GM12878 (cell line): Measurements from ENCODE around the gene PTBP3. TPM values are rescaled to one million over a fixed set of nuclear protein-coding genes. Genes with fewer than 3 reads are reported as not detected.

Source experiments
- ATF3 ChIP-seq: IDR thresholded peaks from 2 replicates; pipeline ENCODE4 v1.6.1; 2011; ENCODE audit warnings: low read depth, mild to moderate bottlenecking, low read length, moderate library complexity, borderline replicate concordance; ENCODE audit errors: extremely low read depth
- CHD2 ChIP-seq: IDR thresholded peaks from 2 replicates; pipeline ENCODE4 v1.6.1; 2011; ENCODE audit warnings: low read depth, low read length, improper control_type of control experiment, borderline replicate concordance
- CTCF ChIP-seq, 3 experiments: IDR thresholded peaks in 2 of 3; conservative IDR thresholded peaks in 1 of 3; 2 replicates each; pipeline ENCODE4 v1.5.1; 2011; ENCODE audit warnings: low read depth in 3 of 3, low read length in 3 of 3, mild to moderate bottlenecking in 3 of 3, control low read depth in 2 of 3, moderate library complexity in 2 of 3, inconsistent platforms in 1 of 3, mixed read lengths in 1 of 3; ENCODE audit not compliant: control insufficient read depth in 2 of 3, insufficient read depth in 1 of 3; ENCODE audit errors: extremely low read depth in 1 of 3
- DPF2 ChIP-seq: fragments of 450-650 bp; IDR thresholded peaks from 2 replicates; pipeline ENCODE4 v1.6.1; 2017; ENCODE audit warnings: mild to moderate bottlenecking
- FOXK2 ChIP-seq: fragments of 450-650 bp; IDR thresholded peaks from 2 replicates; pipeline ENCODE4 v1.6.1; 2017; ENCODE audit warnings: mild to moderate bottlenecking, moderate library complexity
- HSF1 ChIP-seq: fragments of 150-350 bp; IDR thresholded peaks from 2 replicates; pipeline ENCODE4 v1.6.1; 2014; ENCODE audit warnings: mild to moderate bottlenecking, low read depth, low read length
- IRF4 ChIP-seq: IDR thresholded peaks from 2 replicates; pipeline ENCODE4 v1.6.1; 2011; ENCODE audit warnings: low read depth, low read length
- NBN ChIP-seq: fragments of 450-650 bp; IDR thresholded peaks from 2 replicates; pipeline ENCODE4 v1.6.1; 2016
- NKRF ChIP-seq: fragments of 450-650 bp; conservative IDR thresholded peaks from 2 replicates; pipeline ENCODE4 v1.6.1; 2017; ENCODE audit warnings: mild to moderate bottlenecking, moderate library complexity
- PML ChIP-seq: IDR thresholded peaks from 2 replicates; pipeline ENCODE4 v1.6.1; 2012; ENCODE audit warnings: low read length, inconsistent platforms
- SKIL ChIP-seq: fragments of 450-650 bp; IDR thresholded peaks from 2 replicates; pipeline ENCODE4 v1.6.1; 2017; ENCODE audit warnings: mild to moderate bottlenecking, low read depth, inconsistent platforms; ENCODE audit not compliant: poor library complexity, severe bottlenecking
- SMC3 ChIP-seq: IDR thresholded peaks from 2 replicates; pipeline ENCODE4 v1.6.1; 2011; ENCODE audit warnings: low read length, improper control_type of control experiment, borderline replicate concordance
- SREBF1 ChIP-seq: IDR thresholded peaks from 2 replicates; pipeline ENCODE4 v1.6.1; 2012; ENCODE audit warnings: mild to moderate bottlenecking, low read length
- TAF1 ChIP-seq: IDR thresholded peaks from 2 replicates; pipeline ENCODE4 v1.6.1; 2011; ENCODE audit warnings: mild to moderate bottlenecking, low read depth, low read length, borderline replicate concordance
- ZNF592 ChIP-seq: fragments of 450-650 bp; IDR thresholded peaks from 2 replicates; pipeline ENCODE4 v1.6.1; 2017; ENCODE audit warnings: mild to moderate bottlenecking, moderate library complexity
- polyA plus RNA-seq, 11 experiments: library from polyadenylated mRNA; depleted of rRNA in 4 of 11; unstranded in 6 of 11; stranded (reverse) in 5 of 11; fragments of >200 nt; fragmentation: Nextera tagmentation in 4 of 11; fragmentation: Illumina TruSeq in 1 of 11; extraction: Ambion mirVana in 4 of 11; extraction: Trizol in 1 of 11; gene quantifications; 1 replicate in 1 of 11; 2 replicates in 10 of 11; pipeline versions ENCODE4 v1.2.1 to v1.2.3, GENCODE V29; 2011 to 2016; ENCODE audit warnings: inconsistent platforms in 2 of 11, missing spikeins in 2 of 11, low read depth in 1 of 11
- total RNA-seq, 4 experiments: library from RNA; depleted of rRNA in 3 of 4; stranded (reverse); fragments of >200 nt in 3 of 4; fragmentation: Illumina TruSeq in 1 of 4; extraction: Trizol in 1 of 4; gene quantifications; 2 replicates each; pipeline versions ENCODE4 v1.2.1 to v1.2.3, GENCODE V29; 2013 to 2021

PTBP3 gene
- total and polyA plus RNA-seq, 10 of the 15 experiments (the other 5 are each of a cell fraction or from before 2014, with no cell fraction given), result 12.5 to 104 (median 52.7) TPM

- TF ChIP-seq IRF4 (no peak), DPF2 (no peak), SKIL (no peak), SREBF1 (no peak), SMC3 (peak; percentile 44; the same call in 1 of the 2 replicates), PML (no peak; the same call in 1 of the 2 replicates), CTCF (IDR thresholded peaks at IDR 0.05 in 2 of 3, conservative IDR thresholded peaks at IDR 0.05 in 1 of 3; ENCODE audit: control insufficient read depth in 2 of 3, extremely low read depth in 1 of 3, insufficient read depth in 1 of 3, low read depth in 3 of 3, low read length in 3 of 3) (peak in 2 of 3 experiments; percentile 18 to 49; a peak in 5 of 6 replicates), FOXK2 (no peak), ATF3 (no peak), TAF1 (no peak), HSF1 (no peak), CHD2 (no peak), ZNF592 (no peak), NBN (0 out of 2 replicates have a peak, but pooled peaks have one; percentile 18), NKRF (no peak)
Observed at GRCh38 chr9:112333639-112334431, 416 bp upstream of the PTBP3 start (continued).
